GM10847 (cell line): ENCODE measurements around the gene DEDD2.

ENCODE experiments used
- POLR2A ChIP-seq: IDR thresholded peaks from 2 replicates; pipeline ENCODE4 v1.6.1; 2011; ENCODE audit not compliant: insufficient read length; ENCODE audit errors: extremely low read depth

The DEDD2 gene

DNA sequence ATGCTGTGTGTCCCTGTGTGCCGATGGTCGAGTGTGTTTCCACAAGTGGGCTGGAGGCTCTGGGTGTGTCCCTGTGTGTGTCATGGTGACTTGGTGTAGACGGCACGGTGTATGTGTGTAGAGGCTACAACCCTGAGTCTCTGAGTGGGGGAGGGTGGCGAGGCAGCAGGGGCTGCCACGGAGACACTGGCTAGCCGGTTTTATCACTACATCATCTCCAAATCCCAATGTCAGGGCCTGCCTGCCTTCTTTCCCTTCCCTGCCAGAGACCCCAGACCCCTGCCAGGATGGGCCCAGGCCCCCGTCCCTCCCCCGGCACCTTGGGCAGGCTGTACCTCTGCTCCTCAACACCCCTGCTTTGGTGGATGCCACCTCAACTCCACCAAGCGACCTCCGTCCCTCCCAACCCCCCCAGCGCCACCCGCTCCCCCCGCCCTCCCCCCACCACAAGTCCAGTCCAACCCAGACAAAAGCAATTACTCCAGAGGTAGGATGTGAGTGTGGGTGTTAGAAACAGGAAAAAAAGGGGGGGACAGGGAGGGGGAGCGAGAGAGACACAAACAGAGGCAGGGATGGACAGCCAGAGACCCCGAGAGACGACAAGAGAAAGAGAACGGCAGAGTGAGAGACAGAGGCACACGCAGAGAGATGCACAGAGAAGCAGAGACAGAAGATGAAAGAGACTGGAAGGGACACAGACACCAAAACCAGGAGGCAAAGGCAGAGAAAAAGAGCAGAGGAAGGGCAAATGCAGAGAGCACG, 63.6 kb downstream of the DEDD2 start:
- no peak for TF ChIP-seq POLR2A

DNA sequence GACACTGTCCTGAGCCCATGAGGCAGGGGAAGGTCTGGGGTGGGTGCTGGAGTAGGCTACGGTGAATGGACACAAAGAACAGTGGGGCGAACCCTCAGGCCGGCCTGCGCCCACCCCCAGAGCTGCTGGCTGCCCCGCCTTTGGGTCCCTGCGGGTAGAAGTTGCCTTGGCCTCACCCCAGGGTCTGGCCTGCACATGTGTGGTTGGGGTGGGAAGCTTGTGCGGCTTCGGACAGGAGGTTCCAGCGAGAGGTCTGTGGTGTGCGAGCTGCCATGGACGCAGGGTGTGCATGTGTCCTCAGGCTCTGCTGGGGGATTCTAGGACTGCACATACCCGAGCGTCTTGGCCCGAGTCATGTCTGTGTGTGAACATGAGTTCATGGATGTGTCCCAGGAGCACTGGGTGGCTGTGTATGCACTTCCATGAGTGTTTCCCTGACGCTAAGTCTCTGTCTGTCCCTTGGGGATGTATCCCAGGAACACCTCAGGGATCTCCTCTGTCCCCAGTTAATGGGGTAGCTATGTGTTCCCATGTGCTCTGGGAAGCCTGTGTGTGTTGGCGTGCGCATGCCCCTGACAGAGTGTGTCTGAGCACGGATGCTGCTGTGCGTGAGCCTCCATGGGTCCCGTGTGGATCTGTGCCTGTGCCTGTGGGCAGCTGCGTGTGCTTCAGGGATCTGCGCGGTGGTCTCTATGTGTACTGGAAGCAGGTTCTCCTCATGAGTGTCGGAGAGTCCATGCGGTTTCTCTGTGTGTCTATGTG, 64.4 kb downstream of the DEDD2 start:
- TF ChIP-seq POLR2A, result no peak

- TF ChIP-seq POLR2A, result no peak
Observed at GRCh38 chr19:42151782-42152684, 65.4 kb downstream of the DEDD2 start.

GRCh38 chr19:42150911-42151361, 66.5 kb downstream of the DEDD2 start:
- no peak for TF ChIP-seq POLR2A

DNA sequence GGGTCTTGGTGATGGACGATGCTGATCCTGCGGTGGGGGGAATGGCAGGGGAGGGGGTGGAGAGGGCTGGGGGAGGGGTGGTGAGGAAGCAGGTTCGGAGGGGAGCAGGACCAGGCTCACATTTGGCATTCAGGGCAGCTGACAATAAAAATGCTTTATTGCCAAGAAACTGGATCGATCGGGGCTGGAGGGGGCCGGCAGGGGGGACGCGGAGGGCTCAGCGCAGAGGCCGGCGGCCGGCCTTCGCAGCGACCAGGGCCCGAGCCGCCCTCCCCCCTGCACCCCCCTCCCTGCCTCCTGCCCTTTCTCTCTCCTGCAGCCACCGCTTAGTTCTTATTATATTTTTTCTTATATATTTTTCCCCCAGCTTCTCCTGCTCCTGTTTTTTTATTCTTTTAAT, 67.1 kb downstream of the DEDD2 start:
- no peak for TF ChIP-seq POLR2A

DNA sequence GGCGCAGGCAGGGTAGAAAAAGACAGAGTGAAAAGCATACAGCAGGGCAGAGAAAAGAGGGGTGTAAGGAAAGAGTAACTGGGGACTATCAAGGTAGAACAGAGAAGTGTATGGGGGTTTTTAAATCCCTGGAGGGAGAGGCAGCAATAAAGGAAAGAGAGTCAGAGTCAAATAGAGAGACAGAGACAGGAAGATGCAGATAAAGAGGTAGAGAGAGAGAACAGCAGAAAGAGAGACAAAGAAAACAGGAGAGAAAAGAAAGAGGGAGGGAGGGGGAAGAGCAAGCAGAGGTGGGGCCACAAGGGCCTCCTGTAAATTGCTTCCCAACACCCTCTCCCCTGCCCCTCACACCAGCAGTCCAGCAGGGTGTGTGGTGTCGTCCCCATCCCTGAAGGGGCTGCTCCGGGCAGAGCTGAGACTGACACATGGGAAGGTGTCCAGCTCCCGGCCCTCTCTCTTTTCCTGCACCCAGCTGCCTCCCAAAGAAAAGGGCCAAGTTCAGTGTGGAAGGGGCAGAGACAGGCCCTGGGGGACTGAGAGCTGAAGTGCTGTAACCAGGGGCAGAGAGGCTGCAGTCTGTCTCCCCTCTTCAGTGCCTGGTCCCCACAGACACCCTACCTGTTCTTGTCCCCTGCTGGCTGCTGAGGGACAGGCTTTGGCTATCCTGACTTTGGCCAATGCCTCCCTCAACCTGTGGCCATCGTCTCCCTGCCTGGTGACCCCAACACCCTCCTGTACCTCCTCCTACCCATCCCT, 67.9 kb downstream of the DEDD2 start:
- TF ChIP-seq POLR2A, result no peak
